DMS53 treated with DMSO at 0.1 percent for 48 hours (cell line): ENCODE measurements around the gene JAKMIP2.
"Not testable (repeated sequence)": the region's sequence is repeated elsewhere in the genome, so short reads cannot be mapped to it uniquely, and the experiment has no call there.

Experiments
- DNase-seq: peaks from one replicate; lab custom pipeline; 2025; ENCODE audit not compliant: unreplicated experiment; lab: John Stamatoyannopoulos, UW

The JAKMIP2 gene

GRCh38 chr5:147750065-147750464, 32.5 kb downstream of the JAKMIP2 start:
- DNase-seq: no peak

- peak; percentile 44 for DNase-seq
Observed at GRCh38 chr5:147748590-147748989, 33.9 kb downstream of the JAKMIP2 start.

- DNase-seq: no peak
Observed at GRCh38 chr5:147746986-147747385, 35.5 kb downstream of the JAKMIP2 start.

- DNase-seq: peak; percentile 14
Observed at GRCh38 chr5:147743678-147744374, 38.7 kb downstream of the JAKMIP2 start.

GRCh38 chr5:147743012-147743411, 39.5 kb downstream of the JAKMIP2 start:
- no peak for DNase-seq

- no peak for DNase-seq
Observed at GRCh38 chr5:147742151-147742550, 40.4 kb downstream of the JAKMIP2 start.

GRCh38 chr5:147740864-147741263, 41.7 kb downstream of the JAKMIP2 start:
- DNase-seq: no peak

- peak; percentile 45 for DNase-seq
Observed at GRCh38 chr5:147737921-147738320, 44.6 kb downstream of the JAKMIP2 start.

- DNase-seq: no peak
Observed at GRCh38 chr5:147735621-147736125, 46.9 kb downstream of the JAKMIP2 start.

- DNase-seq: peak; percentile 86
Observed at GRCh38 chr5:147734894-147735293, 47.6 kb downstream of the JAKMIP2 start.

- DNase-seq: no peak
Observed at GRCh38 chr5:147733075-147733474, 49.5 kb downstream of the JAKMIP2 start.

GRCh38 chr5:147732291-147732883, 50.1 kb downstream of the JAKMIP2 start:
- DNase-seq: no peak

GRCh38 chr5:147731431-147732290, 50.9 kb downstream of the JAKMIP2 start:
- no peak for DNase-seq

- DNase-seq: no peak
Observed at GRCh38 chr5:147727200-147727599, 55.3 kb downstream of the JAKMIP2 start.

GRCh38 chr5:147721191-147721960, 61.2 kb downstream of the JAKMIP2 start:
- not testable (repeated sequence) for DNase-seq

- DNase-seq: no peak
Observed at GRCh38 chr5:147713550-147714295, 68.8 kb downstream of the JAKMIP2 start.

GRCh38 chr5:147712598-147712997, 69.9 kb downstream of the JAKMIP2 start:
- DNase-seq: no peak

- no peak for DNase-seq
Observed at GRCh38 chr5:147712019-147712418, 70.5 kb downstream of the JAKMIP2 start.

GRCh38 chr5:147711019-147711418, 71.5 kb downstream of the JAKMIP2 start:
- DNase-seq: no peak

GRCh38 chr5:147708708-147709107, 73.8 kb downstream of the JAKMIP2 start:
- DNase-seq: no peak
